Keratinocyte (primary cell): Measurements from ENCODE around the gene SMYD3.

Experiments
- EZH2 ChIP-seq: IDR thresholded peaks from one replicate; pipeline ENCODE4 v1.6.1; 2012; ENCODE audit warnings: inconsistent platforms, mild to moderate bottlenecking, low read length, moderate library complexity
- TF ChIP-seq, protein P1 (sequence below), 3 experiments: IDR thresholded peaks in 1 of 3; conservative IDR thresholded peaks in 1 of 3; optimal IDR thresholded peaks in 1 of 3; 2 replicates in 2 of 3; 3 replicates in 1 of 3; pipeline versions ENCODE3 to v1.5.1; 2011; ENCODE audit warnings: low read length in 3 of 3, mild to moderate bottlenecking in 3 of 3, moderate library complexity in 2 of 3, control low read depth in 1 of 3, inconsistent platforms in 1 of 3; ENCODE audit not compliant: insufficient read depth in 2 of 3; ENCODE audit errors: extremely low read depth in 1 of 3

DNA sequence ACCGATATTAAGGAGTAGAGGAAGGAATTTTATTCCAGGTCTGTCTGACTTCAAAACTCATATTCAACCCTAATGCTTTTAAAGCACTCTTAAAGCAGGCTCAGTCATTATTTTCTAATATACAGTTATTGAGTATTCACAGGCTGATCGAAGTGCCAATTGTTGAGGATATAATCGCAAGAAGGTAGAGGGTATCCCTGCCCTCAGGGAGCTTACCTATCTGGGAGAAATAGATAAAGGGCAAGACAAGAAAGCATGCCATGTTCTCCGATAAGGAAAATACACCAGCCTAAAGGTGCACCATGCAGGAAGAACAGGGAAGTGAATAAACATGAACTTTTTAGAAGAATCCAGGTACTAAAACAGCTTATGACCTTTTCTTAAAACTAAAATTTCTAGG is 361.2 kb downstream of the SMYD3 start:
- TF ChIP-seq, protein P1, sequence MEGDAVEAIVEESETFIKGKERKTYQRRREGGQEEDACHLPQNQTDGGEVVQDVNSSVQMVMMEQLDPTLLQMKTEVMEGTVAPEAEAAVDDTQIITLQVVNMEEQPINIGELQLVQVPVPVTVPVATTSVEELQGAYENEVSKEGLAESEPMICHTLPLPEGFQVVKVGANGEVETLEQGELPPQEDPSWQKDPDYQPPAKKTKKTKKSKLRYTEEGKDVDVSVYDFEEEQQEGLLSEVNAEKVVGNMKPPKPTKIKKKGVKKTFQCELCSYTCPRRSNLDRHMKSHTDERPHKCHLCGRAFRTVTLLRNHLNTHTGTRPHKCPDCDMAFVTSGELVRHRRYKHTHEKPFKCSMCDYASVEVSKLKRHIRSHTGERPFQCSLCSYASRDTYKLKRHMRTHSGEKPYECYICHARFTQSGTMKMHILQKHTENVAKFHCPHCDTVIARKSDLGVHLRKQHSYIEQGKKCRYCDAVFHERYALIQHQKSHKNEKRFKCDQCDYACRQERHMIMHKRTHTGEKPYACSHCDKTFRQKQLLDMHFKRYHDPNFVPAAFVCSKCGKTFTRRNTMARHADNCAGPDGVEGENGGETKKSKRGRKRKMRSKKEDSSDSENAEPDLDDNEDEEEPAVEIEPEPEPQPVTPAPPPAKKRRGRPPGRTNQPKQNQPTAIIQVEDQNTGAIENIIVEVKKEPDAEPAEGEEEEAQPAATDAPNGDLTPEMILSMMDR (optimal IDR thresholded peaks at IDR 0.05 in 1 of 3, IDR thresholded peaks at IDR 0.05 in 1 of 3, conservative IDR thresholded peaks at IDR 0.05 in 1 of 3; ENCODE audit: extremely low read depth in 1 of 3, insufficient read depth in 2 of 3, low read length in 3 of 3) = no peak
- no peak for TF ChIP-seq EZH2
